Measurements from ENCODE around the gene MS4A6A.

MS4A6A gene

GRCh38 chr11:60172011-60172410 is 10.9 kb downstream of the MS4A6A start:
- Histone ChIP-seq H3K4me1 (ENCODE audit: control insufficient read depth, insufficient read depth, low read length) (no peaks in the 10 kb centered on the region), H3K27me3 (ENCODE audit: control insufficient read depth, insufficient read depth, low read length) (no peaks in the 10 kb centered on the region), H3K4me3 (ENCODE audit: low read length) (no peak overlapping the region), H3K36me3 (ENCODE audit: control insufficient read depth, insufficient read depth, low read length) (no peaks in the 10 kb centered on the region), H3K9me3 (ENCODE audit: control insufficient read depth, low read length) (no peaks in the 10 kb centered on the region), H3K9ac (ENCODE audit: low read length) (no peak overlapping the region)

GRCh38 chr11:60170566-60170965 is 12.3 kb downstream of the MS4A6A start:
- no peaks in the 10 kb centered on the region for H3K36me3 ChIP-seq (ENCODE audit: control insufficient read depth, insufficient read depth, low read length)
- H3K4me3 ChIP-seq (ENCODE audit: low read length) = no peak overlapping the region
- no peaks in the 10 kb centered on the region for H3K4me1 ChIP-seq (ENCODE audit: control insufficient read depth, insufficient read depth, low read length)
- H3K9ac ChIP-seq (ENCODE audit: low read length) = no peak overlapping the region
- no peaks in the 10 kb centered on the region for H3K9me3 ChIP-seq (ENCODE audit: control insufficient read depth, low read length)
- no peaks in the 10 kb centered on the region for H3K27me3 ChIP-seq (ENCODE audit: control insufficient read depth, insufficient read depth, low read length)

- H3K27me3 ChIP-seq (ENCODE audit: control insufficient read depth, insufficient read depth, low read length) = no peaks in the 10 kb centered on the region
- H3K4me3 ChIP-seq (ENCODE audit: low read length) = no peak overlapping the region
- H3K4me1 ChIP-seq (ENCODE audit: control insufficient read depth, insufficient read depth, low read length) = no peaks in the 10 kb centered on the region
- no peak overlapping the region for H3K9ac ChIP-seq (ENCODE audit: low read length)
- no peaks in the 10 kb centered on the region for H3K36me3 ChIP-seq (ENCODE audit: control insufficient read depth, insufficient read depth, low read length)
- no peaks in the 10 kb centered on the region for H3K9me3 ChIP-seq (ENCODE audit: control insufficient read depth, low read length)
Measured at GRCh38 chr11:60169264-60169915, 13.5 kb downstream of the MS4A6A start.

- no peaks in the 10 kb centered on the region for H3K36me3 ChIP-seq (ENCODE audit: control insufficient read depth, insufficient read depth, low read length)
- no peak overlapping the region for H3K9ac ChIP-seq (ENCODE audit: low read length)
- H3K27me3 ChIP-seq (ENCODE audit: control insufficient read depth, insufficient read depth, low read length) = no peaks in the 10 kb centered on the region
- H3K4me3 ChIP-seq (ENCODE audit: low read length) = no peak overlapping the region
- H3K4me1 ChIP-seq (ENCODE audit: control insufficient read depth, insufficient read depth, low read length) = no peaks in the 10 kb centered on the region
- no peaks in the 10 kb centered on the region for H3K9me3 ChIP-seq (ENCODE audit: control insufficient read depth, low read length)
Measured at GRCh38 chr11:60168306-60168705, 14.6 kb downstream of the MS4A6A start.

GRCh38 chr11:60165951-60166350 is 16.9 kb downstream of the MS4A6A start:
- Histone ChIP-seq H3K36me3 (ENCODE audit: control insufficient read depth, insufficient read depth, low read length) (no peaks in the 10 kb centered on the region), H3K27me3 (ENCODE audit: control insufficient read depth, insufficient read depth, low read length) (no peaks in the 10 kb centered on the region), H3K4me3 (ENCODE audit: low read length) (no peak overlapping the region), H3K9me3 (ENCODE audit: control insufficient read depth, low read length) (no peaks in the 10 kb centered on the region), H3K4me1 (ENCODE audit: control insufficient read depth, insufficient read depth, low read length) (no peaks in the 10 kb centered on the region), H3K9ac (ENCODE audit: low read length) (no peak overlapping the region)

GRCh38 chr11:60165538-60165937 is 17.3 kb downstream of the MS4A6A start:
- Histone ChIP-seq H3K9me3 (ENCODE audit: control insufficient read depth, low read length) (no peaks in the 10 kb centered on the region), H3K4me1 (ENCODE audit: control insufficient read depth, insufficient read depth, low read length) (no peaks in the 10 kb centered on the region), H3K36me3 (ENCODE audit: control insufficient read depth, insufficient read depth, low read length) (no peaks in the 10 kb centered on the region), H3K9ac (ENCODE audit: low read length) (no peak overlapping the region), H3K27me3 (ENCODE audit: control insufficient read depth, insufficient read depth, low read length) (no peaks in the 10 kb centered on the region), H3K4me3 (ENCODE audit: low read length) (no peak overlapping the region)

- Histone ChIP-seq H3K27me3 (ENCODE audit: control insufficient read depth, insufficient read depth, low read length) (no peaks in the 10 kb centered on the region), H3K9me3 (ENCODE audit: control insufficient read depth, low read length) (no peaks in the 10 kb centered on the region), H3K4me3 (ENCODE audit: low read length) (no peak overlapping the region), H3K4me1 (ENCODE audit: control insufficient read depth, insufficient read depth, low read length) (no peaks in the 10 kb centered on the region), H3K9ac (ENCODE audit: low read length) (no peak overlapping the region), H3K36me3 (ENCODE audit: control insufficient read depth, insufficient read depth, low read length) (no peaks in the 10 kb centered on the region)
Measured at GRCh38 chr11:60164550-60165075, 18.3 kb downstream of the MS4A6A start.

GRCh38 chr11:60161766-60162165 is 21.1 kb downstream of the MS4A6A start:
- no peak overlapping the region for H3K9ac ChIP-seq (ENCODE audit: low read length)
- no peaks in the 10 kb centered on the region for H3K36me3 ChIP-seq (ENCODE audit: control insufficient read depth, insufficient read depth, low read length)
- H3K27me3 ChIP-seq (ENCODE audit: control insufficient read depth, insufficient read depth, low read length) = no peaks in the 10 kb centered on the region
- no peaks in the 10 kb centered on the region for H3K4me1 ChIP-seq (ENCODE audit: control insufficient read depth, insufficient read depth, low read length)
- no peaks in the 10 kb centered on the region for H3K9me3 ChIP-seq (ENCODE audit: control insufficient read depth, low read length)
- H3K4me3 ChIP-seq (ENCODE audit: low read length) = no peak overlapping the region

- Histone ChIP-seq H3K4me1 (ENCODE audit: control insufficient read depth, insufficient read depth, low read length) (no peaks in the 10 kb centered on the region), H3K9ac (ENCODE audit: low read length) (no peak overlapping the region), H3K9me3 (ENCODE audit: control insufficient read depth, low read length) (no peaks in the 10 kb centered on the region), H3K27me3 (ENCODE audit: control insufficient read depth, insufficient read depth, low read length) (no peaks in the 10 kb centered on the region), H3K36me3 (ENCODE audit: control insufficient read depth, insufficient read depth, low read length) (no peaks in the 10 kb centered on the region), H3K4me3 (ENCODE audit: low read length) (no peak overlapping the region)
Measured at GRCh38 chr11:60161107-60161506, 21.8 kb downstream of the MS4A6A start.

GRCh38 chr11:60159868-60160267 is 23.0 kb downstream of the MS4A6A start:
- Histone ChIP-seq H3K4me3 (ENCODE audit: low read length) (no peak overlapping the region), H3K27me3 (ENCODE audit: control insufficient read depth, insufficient read depth, low read length) (no peaks in the 10 kb centered on the region), H3K9me3 (ENCODE audit: control insufficient read depth, low read length) (no peaks in the 10 kb centered on the region), H3K4me1 (ENCODE audit: control insufficient read depth, insufficient read depth, low read length) (no peaks in the 10 kb centered on the region), H3K36me3 (ENCODE audit: control insufficient read depth, insufficient read depth, low read length) (no peaks in the 10 kb centered on the region), H3K9ac (ENCODE audit: low read length) (no peak overlapping the region)

- no peaks in the 10 kb centered on the region for H3K36me3 ChIP-seq (ENCODE audit: control insufficient read depth, insufficient read depth, low read length)
- H3K9me3 ChIP-seq (ENCODE audit: control insufficient read depth, low read length) = no peaks in the 10 kb centered on the region
- H3K4me1 ChIP-seq (ENCODE audit: control insufficient read depth, insufficient read depth, low read length) = no peaks in the 10 kb centered on the region
- no peaks in the 10 kb centered on the region for H3K27me3 ChIP-seq (ENCODE audit: control insufficient read depth, insufficient read depth, low read length)
- H3K9ac ChIP-seq (ENCODE audit: low read length) = no peak overlapping the region
- H3K4me3 ChIP-seq (ENCODE audit: low read length) = no peak overlapping the region
Measured at GRCh38 chr11:60159284-60159683, 23.6 kb downstream of the MS4A6A start.

- no peaks in the 10 kb centered on the region for H3K36me3 ChIP-seq (ENCODE audit: control insufficient read depth, insufficient read depth, low read length)
- no peaks in the 10 kb centered on the region for H3K4me1 ChIP-seq (ENCODE audit: control insufficient read depth, insufficient read depth, low read length)
- no peak overlapping the region for H3K4me3 ChIP-seq (ENCODE audit: low read length)
- H3K9me3 ChIP-seq (ENCODE audit: control insufficient read depth, low read length) = no peaks in the 10 kb centered on the region
- no peaks in the 10 kb centered on the region for H3K27me3 ChIP-seq (ENCODE audit: control insufficient read depth, insufficient read depth, low read length)
- no peak overlapping the region for H3K9ac ChIP-seq (ENCODE audit: low read length)
Measured at GRCh38 chr11:60158636-60159035, 24.2 kb downstream of the MS4A6A start.

GRCh38 chr11:60155931-60156330 is 27.0 kb downstream of the MS4A6A start:
- no peak overlapping the region for H3K4me3 ChIP-seq (ENCODE audit: low read length)
- no peaks in the 10 kb centered on the region for H3K27me3 ChIP-seq (ENCODE audit: control insufficient read depth, insufficient read depth, low read length)
- H3K9ac ChIP-seq (ENCODE audit: low read length) = no peak overlapping the region
- no peaks in the 10 kb centered on the region for H3K36me3 ChIP-seq (ENCODE audit: control insufficient read depth, insufficient read depth, low read length)
- no peaks in the 10 kb centered on the region for H3K4me1 ChIP-seq (ENCODE audit: control insufficient read depth, insufficient read depth, low read length)
- H3K9me3 ChIP-seq (ENCODE audit: control insufficient read depth, low read length) = no peaks in the 10 kb centered on the region

All from mucosa of stomach (tissue), 1 donor.